HepG2 (cell line): Measurements from ENCODE around the gene ZMIZ1. TPM values are rescaled to one million over a fixed set of nuclear protein-coding genes. Genes with fewer than 3 reads are reported as not detected.
A peak's percentile ranks its signal among the peaks of the same experiment; 100 is the strongest.

Experiments
- CHCHD3 ChIP-seq: sonication (generic); formaldehyde crosslinking; IDR thresholded peaks from 2 replicates; pipeline ENCODE4 v1.8.0; 2022; ENCODE audit warnings: mild to moderate bottlenecking, missing genetic modification reagents, moderate library complexity
- DR1 ChIP-seq: sonication (generic); formaldehyde crosslinking; IDR thresholded peaks from 2 replicates; pipeline ENCODE4 v1.8.0; 2021; ENCODE audit warnings: mild to moderate bottlenecking, missing genetic modification reagents, inconsistent platforms
- ELF1 ChIP-seq: sonication (generic); formaldehyde crosslinking; IDR thresholded peaks from 2 replicates; pipeline ENCODE4 v1.4.0; 2020; ENCODE audit warnings: missing genetic modification reagents
- KLF16 ChIP-seq, 2 experiments: sonication (generic) in 1 of 2; formaldehyde crosslinking in 1 of 2; IDR thresholded peaks; 2 replicates each; pipeline versions ENCODE4 v1.6.1 to v1.8.0; 2016 to 2023; ENCODE audit warnings: missing genetic modification reagents in 2 of 2, missing compliant biosample characterization in 1 of 2
- MTF1 ChIP-seq: sonication (generic); formaldehyde crosslinking; IDR thresholded peaks from 2 replicates; pipeline ENCODE4 v1.5.0; 2020; ENCODE audit warnings: missing genetic modification reagents
- NFATC3 ChIP-seq: sonication (generic); formaldehyde crosslinking; IDR thresholded peaks from 2 replicates; pipeline ENCODE4 v1.5.1; 2020; ENCODE audit warnings: mild to moderate bottlenecking, missing genetic modification reagents
- NFKBIZ ChIP-seq: IDR thresholded peaks from 2 replicates; pipeline ENCODE4 v1.6.1; 2018; ENCODE audit warnings: missing genetic modification reagents, missing compliant biosample characterization
- RFX5 ChIP-seq: IDR thresholded peaks from 2 replicates; pipeline ENCODE4 v1.6.1; 2011; ENCODE audit warnings: low read depth, low read length, improper control_type of control experiment
- SPEN ChIP-seq: sonication (generic); formaldehyde crosslinking; IDR thresholded peaks from 2 replicates; pipeline ENCODE4 v1.5.1; 2020; ENCODE audit warnings: low read depth, mild to moderate bottlenecking, missing genetic modification reagents
- TBP ChIP-seq: sonication (generic); formaldehyde crosslinking; IDR thresholded peaks from 2 replicates; pipeline ENCODE4 v1.5.0; 2020; ENCODE audit warnings: missing genetic modification reagents
- ZNF333 ChIP-seq: sonication (generic); formaldehyde crosslinking; IDR thresholded peaks from 2 replicates; pipeline ENCODE4 v1.4.0; 2020; ENCODE audit warnings: mild to moderate bottlenecking, missing genetic modification reagents, borderline replicate concordance
- ZNF570 ChIP-seq: sonication (generic); formaldehyde crosslinking; IDR thresholded peaks from 2 replicates; pipeline ENCODE4 v1.4.0; 2020; ENCODE audit warnings: mild to moderate bottlenecking, missing genetic modification reagents, borderline replicate concordance
- ZNF672 ChIP-seq: sonication (generic); formaldehyde crosslinking; IDR thresholded peaks from 2 replicates; pipeline ENCODE4 v1.8.1; 2022; ENCODE audit warnings: missing genetic modification reagents
- ZNF776 ChIP-seq: sonication (generic); formaldehyde crosslinking; IDR thresholded peaks from 2 replicates; pipeline ENCODE4 v1.4.0; 2020; ENCODE audit warnings: mild to moderate bottlenecking, missing genetic modification reagents
- ZNF878 ChIP-seq: sonication (generic); formaldehyde crosslinking; IDR thresholded peaks from 2 replicates; pipeline ENCODE4 v1.8.1; 2023; ENCODE audit warnings: mild to moderate bottlenecking, missing genetic modification reagents, moderate library complexity
- polyA plus RNA-seq, 8 experiments: library from polyadenylated mRNA; depleted of rRNA in 3 of 8; stranded (reverse) in 7 of 8; unstranded in 1 of 8; fragments of >200 nt; fragmentation: Illumina TruSeq in 4 of 8; extraction: Trizol in 4 of 8; gene quantifications; 2 replicates each; pipeline versions ENCODE4 v1.2.1 to v1.2.3, GENCODE V29; 2011 to 2016; ENCODE audit warnings: low read depth in 4 of 8, missing spikeins in 1 of 8, mixed read lengths in 1 of 8; ENCODE audit not compliant: insufficient read depth in 1 of 8
- total RNA-seq, 5 experiments: library from RNA; depleted of rRNA; stranded (reverse); fragments of >200 nt; fragmentation: Illumina TruSeq; extraction: Trizol; gene quantifications; 2 replicates each; pipeline ENCODE4 v1.2.3, GENCODE V29; 2016; ENCODE audit warnings: low read depth in 1 of 5
- TF ChIP-seq, protein P1 (sequence below): sonication (generic); formaldehyde crosslinking; IDR thresholded peaks from 2 replicates; pipeline ENCODE4 v1.4.0; 2020; ENCODE audit warnings: missing genetic modification reagents
- TF ChIP-seq, protein P2 (sequence below): sonication (generic); formaldehyde crosslinking; conservative IDR thresholded peaks from 2 replicates; pipeline ENCODE4 v1.8.1; 2023; ENCODE audit warnings: missing genetic modification reagents
- TF ChIP-seq, protein P3 (sequence below): sonication (generic); formaldehyde crosslinking; IDR thresholded peaks from 2 replicates; pipeline ENCODE4 v1.8.0; 2022; ENCODE audit warnings: missing genetic modification reagents, low read depth, mild to moderate bottlenecking, borderline replicate concordance
- TF ChIP-seq, protein P4 (sequence below): sonication (generic); formaldehyde crosslinking; IDR thresholded peaks from 2 replicates; pipeline ENCODE4 v1.8.1; 2022; ENCODE audit warnings: mild to moderate bottlenecking, missing genetic modification reagents

ZMIZ1 gene
- total and polyA plus RNA-seq, 2 of the 13 experiments (the other 11 are each of a cell fraction or from before 2014, with no cell fraction given): 5.3 to 10.2 TPM

DNA sequence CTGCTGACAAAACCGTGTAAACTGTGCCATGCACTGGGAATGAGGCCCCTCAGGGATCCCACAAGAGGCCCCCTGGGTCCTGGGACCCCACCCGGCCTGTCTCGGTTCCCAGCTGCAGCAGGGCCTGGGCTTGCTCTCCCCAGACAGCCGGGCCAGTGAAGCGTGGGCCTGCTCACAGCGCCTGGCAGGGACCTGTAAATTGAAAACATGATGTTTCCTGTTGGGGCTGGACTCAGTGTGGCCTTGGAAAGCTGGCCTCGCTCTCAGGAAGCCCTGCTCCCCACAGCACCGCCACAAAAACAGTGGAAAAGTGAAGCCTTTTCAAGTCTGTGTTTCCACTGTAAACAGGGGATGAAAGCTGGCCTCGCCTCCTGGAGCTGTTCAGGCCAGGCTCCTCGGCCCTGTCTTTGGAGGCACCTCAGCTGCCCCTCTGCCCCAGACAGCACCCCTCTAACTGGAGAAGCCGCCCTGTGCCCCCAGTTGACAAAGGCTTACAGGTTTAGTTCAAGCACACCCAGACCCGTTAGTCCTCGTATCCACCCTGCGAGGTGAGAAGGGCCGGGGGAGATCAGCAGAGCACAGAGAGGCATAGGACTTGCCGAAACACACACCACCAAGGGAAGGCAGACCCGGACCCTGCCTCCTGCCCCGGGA lies 108.3 kb downstream of the ZMIZ1 start (continued):
- TF ChIP-seq, protein P1, sequence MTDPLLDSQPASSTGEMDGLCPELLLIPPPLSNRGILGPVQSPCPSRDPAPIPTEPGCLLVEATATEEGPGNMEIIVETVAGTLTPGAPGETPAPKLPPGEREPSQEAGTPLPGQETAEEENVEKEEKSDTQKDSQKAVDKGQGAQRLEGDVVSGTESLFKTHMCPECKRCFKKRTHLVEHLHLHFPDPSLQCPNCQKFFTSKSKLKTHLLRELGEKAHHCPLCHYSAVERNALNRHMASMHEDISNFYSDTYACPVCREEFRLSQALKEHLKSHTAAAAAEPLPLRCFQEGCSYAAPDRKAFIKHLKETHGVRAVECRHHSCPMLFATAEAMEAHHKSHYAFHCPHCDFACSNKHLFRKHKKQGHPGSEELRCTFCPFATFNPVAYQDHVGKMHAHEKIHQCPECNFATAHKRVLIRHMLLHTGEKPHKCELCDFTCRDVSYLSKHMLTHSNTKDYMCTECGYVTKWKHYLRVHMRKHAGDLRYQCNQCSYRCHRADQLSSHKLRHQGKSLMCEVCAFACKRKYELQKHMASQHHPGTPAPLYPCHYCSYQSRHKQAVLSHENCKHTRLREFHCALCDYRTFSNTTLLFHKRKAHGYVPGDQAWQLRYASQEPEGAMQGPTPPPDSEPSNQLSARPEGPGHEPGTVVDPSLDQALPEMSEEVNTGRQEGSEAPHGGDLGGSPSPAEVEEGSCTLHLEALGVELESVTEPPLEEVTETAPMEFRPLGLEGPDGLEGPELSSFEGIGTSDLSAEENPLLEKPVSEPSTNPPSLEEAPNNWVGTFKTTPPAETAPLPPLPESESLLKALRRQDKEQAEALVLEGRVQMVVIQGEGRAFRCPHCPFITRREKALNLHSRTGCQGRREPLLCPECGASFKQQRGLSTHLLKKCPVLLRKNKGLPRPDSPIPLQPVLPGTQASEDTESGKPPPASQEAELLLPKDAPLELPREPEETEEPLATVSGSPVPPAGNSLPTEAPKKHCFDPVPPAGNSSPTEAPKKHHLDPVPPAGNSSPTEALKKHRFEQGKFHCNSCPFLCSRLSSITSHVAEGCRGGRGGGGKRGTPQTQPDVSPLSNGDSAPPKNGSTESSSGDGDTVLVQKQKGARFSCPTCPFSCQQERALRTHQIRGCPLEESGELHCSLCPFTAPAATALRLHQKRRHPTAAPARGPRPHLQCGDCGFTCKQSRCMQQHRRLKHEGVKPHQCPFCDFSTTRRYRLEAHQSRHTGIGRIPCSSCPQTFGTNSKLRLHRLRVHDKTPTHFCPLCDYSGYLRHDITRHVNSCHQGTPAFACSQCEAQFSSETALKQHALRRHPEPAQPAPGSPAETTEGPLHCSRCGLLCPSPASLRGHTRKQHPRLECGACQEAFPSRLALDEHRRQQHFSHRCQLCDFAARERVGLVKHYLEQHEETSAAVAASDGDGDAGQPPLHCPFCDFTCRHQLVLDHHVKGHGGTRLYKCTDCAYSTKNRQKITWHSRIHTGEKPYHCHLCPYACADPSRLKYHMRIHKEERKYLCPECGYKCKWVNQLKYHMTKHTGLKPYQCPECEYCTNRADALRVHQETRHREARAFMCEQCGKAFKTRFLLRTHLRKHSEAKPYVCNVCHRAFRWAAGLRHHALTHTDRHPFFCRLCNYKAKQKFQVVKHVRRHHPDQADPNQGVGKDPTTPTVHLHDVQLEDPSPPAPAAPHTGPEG: no peak
- TF ChIP-seq ELF1 (CRISPR knock-in tag) (no peak; the same call in none of the 2 replicates), SPEN (CRISPR knock-in tag) (no peak), MTF1 (CRISPR knock-in tag) (no peak), ZNF333 (CRISPR knock-in tag) (no peak), NFATC3 (CRISPR knock-in tag) (no peak), RFX5 (no peak), ZNF672 (CRISPR knock-in tag) (no peak), NFKBIZ (CRISPR knock-in tag) (no peak), ZNF570 (CRISPR knock-in tag) (no peak), ZNF776 (CRISPR knock-in tag) (0 out of 2 replicates have a peak, but pooled peaks have one; percentile 39), CHCHD3 (CRISPR knock-in tag) (no peak), DR1 (CRISPR knock-in tag) (no peak), KLF16 (CRISPR knock-in tag; IDR thresholded peaks at IDR 0.05) (no peak), ZNF878 (no peak), TBP (no peak)
- TF ChIP-seq, protein P2, sequence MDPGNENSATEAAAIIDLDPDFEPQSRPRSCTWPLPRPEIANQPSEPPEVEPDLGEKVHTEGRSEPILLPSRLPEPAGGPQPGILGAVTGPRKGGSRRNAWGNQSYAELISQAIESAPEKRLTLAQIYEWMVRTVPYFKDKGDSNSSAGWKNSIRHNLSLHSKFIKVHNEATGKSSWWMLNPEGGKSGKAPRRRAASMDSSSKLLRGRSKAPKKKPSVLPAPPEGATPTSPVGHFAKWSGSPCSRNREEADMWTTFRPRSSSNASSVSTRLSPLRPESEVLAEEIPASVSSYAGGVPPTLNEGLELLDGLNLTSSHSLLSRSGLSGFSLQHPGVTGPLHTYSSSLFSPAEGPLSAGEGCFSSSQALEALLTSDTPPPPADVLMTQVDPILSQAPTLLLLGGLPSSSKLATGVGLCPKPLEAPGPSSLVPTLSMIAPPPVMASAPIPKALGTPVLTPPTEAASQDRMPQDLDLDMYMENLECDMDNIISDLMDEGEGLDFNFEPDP: no peak
- TF ChIP-seq, protein P3, sequence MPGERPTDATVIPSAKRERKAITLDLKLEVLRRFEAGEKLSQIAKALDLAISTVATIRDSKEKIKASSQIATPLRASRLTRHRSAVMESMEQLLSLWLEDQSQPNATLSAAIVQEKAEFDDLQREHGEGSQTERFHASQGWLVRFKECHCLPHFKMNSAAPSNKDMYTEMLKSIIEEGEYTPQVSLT (CRISPR knock-in tag): no peak
- TF ChIP-seq, protein P4, sequence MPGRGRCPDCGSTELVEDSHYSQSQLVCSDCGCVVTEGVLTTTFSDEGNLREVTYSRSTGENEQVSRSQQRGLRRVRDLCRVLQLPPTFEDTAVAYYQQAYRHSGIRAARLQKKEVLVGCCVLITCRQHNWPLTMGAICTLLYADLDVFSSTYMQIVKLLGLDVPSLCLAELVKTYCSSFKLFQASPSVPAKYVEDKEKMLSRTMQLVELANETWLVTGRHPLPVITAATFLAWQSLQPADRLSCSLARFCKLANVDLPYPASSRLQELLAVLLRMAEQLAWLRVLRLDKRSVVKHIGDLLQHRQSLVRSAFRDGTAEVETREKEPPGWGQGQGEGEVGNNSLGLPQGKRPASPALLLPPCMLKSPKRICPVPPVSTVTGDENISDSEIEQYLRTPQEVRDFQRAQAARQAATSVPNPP (CRISPR knock-in tag): no peak
